K562 (cell line): Measurements from ENCODE around the gene HRCT1. TPM values are rescaled to one million over a fixed set of nuclear protein-coding genes. Genes with fewer than 3 reads are reported as not detected.

Source experiments
- ATF7 ChIP-seq: fragments of 450-650 bp; IDR thresholded peaks from 2 replicates; pipeline ENCODE4 v1.7.1; 2014; ENCODE audit warnings: mild to moderate bottlenecking, moderate library complexity
- EGR1 ChIP-seq: fragments of 450-650 bp; conservative IDR thresholded peaks from 2 replicates; pipeline ENCODE4 v1.6.1; 2017; ENCODE audit warnings: mild to moderate bottlenecking
- GABPA ChIP-seq: fragments of 200-800 bp; sonication (Bioruptor generic); conservative IDR thresholded peaks from 2 replicates; pipeline ENCODE4 v1.6.1; 2016; ENCODE audit warnings: low read depth, missing genetic modification characterization, missing compliant biosample characterization
- MAFK ChIP-seq: IDR thresholded peaks from 2 replicates; pipeline ENCODE4 v1.6.1; 2011; ENCODE audit warnings: low read length, improper control_type of control experiment
- MGA ChIP-seq: fragments of 450-650 bp; IDR thresholded peaks from 2 replicates; pipeline ENCODE4 v1.6.1; 2016; ENCODE audit warnings: mild to moderate bottlenecking, moderate library complexity
- RBFOX2 ChIP-seq: fragments of 200-400 bp; formaldehyde crosslinking; IDR thresholded peaks from 2 replicates; pipeline ENCODE4 v1.6.1; 2017; ENCODE audit warnings: low read depth, mild to moderate bottlenecking, low read length, moderate library complexity
- RBM39 ChIP-seq: fragments of 200-400 bp; formaldehyde crosslinking; optimal IDR thresholded peaks from 2 replicates; pipeline ENCODE3; 2018; ENCODE audit warnings: low read depth, low read length
- VEZF1 ChIP-seq: fragments of 200-800 bp; sonication (Bioruptor generic); IDR thresholded peaks from 2 replicates; pipeline ENCODE4 v1.6.1; 2017; ENCODE audit warnings: missing genetic modification characterization, missing compliant biosample characterization
- ZNF644 ChIP-seq: fragments of 200-800 bp; sonication (Bioruptor generic); IDR thresholded peaks from 2 replicates; pipeline ENCODE4 v1.6.1; 2016; ENCODE audit warnings: low read depth, missing genetic modification characterization, missing compliant biosample characterization
- polyA plus RNA-seq, 8 experiments: library from polyadenylated mRNA; depleted of rRNA in 4 of 8; stranded (reverse) in 5 of 8; unstranded in 3 of 8; fragments of >200 nt; fragmentation: Nextera tagmentation in 2 of 8; fragmentation: Illumina TruSeq in 1 of 8; extraction: Ambion mirVana in 2 of 8; extraction: Trizol in 1 of 8; gene quantifications; 2 replicates each; pipeline versions ENCODE4 v1.2.1 to v1.2.3, GENCODE V29; 2011 to 2014; ENCODE audit warnings: inconsistent platforms in 1 of 8, missing spikeins in 1 of 8
- total RNA-seq, 7 experiments: library from RNA; depleted of rRNA in 6 of 7; stranded (reverse); fragments of >200 nt in 6 of 7; fragmentation: Illumina TruSeq in 2 of 7; extraction: Trizol in 2 of 7; gene quantifications; 2 replicates each; pipeline versions ENCODE4 v1.2.1 to v1.2.3, GENCODE V29; 2011 to 2021; ENCODE audit warnings: low replicate concordance in 1 of 7

HRCT1 gene
- total and polyA plus RNA-seq, 9 of the 15 experiments (the other 6 are each of a cell fraction or from before 2014, with no cell fraction given) = 0.40 TPM; not detected in 8

DNA sequence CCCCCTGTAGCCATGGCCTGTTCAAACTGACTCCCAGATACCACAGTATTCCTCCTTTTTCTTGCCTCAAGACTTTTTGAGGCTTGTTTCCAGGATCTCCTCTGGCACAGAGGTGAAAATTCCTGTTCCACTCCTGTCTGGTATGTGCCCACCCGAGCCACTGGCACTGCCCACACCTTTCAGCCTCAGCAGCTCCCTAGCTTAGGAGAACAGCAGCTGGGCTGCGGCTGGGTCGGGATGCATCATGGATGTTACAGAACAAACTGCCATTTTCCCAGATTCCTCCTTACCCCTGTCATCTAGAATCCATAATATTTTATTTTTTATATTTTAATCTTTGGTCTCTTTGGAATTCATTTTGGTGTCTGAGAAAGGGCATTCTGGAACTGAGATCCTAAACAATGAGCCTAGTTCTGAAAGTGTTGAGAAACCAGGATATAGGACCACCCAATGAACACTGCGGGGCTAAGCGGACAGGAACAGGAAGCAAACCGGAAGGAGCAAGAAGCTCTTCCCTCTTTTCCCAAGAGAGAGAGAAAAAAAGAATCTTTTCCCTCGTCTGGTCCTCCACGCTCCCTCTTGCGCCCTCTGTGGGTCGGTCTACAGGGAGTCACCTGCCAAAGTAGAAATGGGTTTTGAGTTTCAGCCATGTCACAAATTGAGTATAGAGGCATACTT is 39.5 kb downstream of the HRCT1 start (continued):
- TF ChIP-seq MGA = 0 out of 2 replicates have a peak, but pooled peaks have one; percentile 25
- peak; percentile 26; the same call in 1 of the 2 replicates for TF ChIP-seq ZNF644
- peak; percentile 85 for TF ChIP-seq GABPA
- no peak for TF ChIP-seq EGR1
- TF ChIP-seq ATF7 = 0 out of 2 replicates have a peak, but pooled peaks have one; percentile 16
- peak; percentile 19; the same call in 1 of the 2 replicates for TF ChIP-seq VEZF1 (CRISPR knock-in tag)
- TF ChIP-seq MAFK = no peak
- no peak for TF ChIP-seq RBFOX2
- no peak for TF ChIP-seq RBM39
